ENCODE measurements around the gene DLG2.

The DLG2 gene

GRCh38 chr11:84383576-84383975, 1243.6 kb downstream of the DLG2 start:
- DNase-seq (ENCODE audit: extremely low read depth, low read depth) = no peak
- TF ChIP-seq, protein P1, sequence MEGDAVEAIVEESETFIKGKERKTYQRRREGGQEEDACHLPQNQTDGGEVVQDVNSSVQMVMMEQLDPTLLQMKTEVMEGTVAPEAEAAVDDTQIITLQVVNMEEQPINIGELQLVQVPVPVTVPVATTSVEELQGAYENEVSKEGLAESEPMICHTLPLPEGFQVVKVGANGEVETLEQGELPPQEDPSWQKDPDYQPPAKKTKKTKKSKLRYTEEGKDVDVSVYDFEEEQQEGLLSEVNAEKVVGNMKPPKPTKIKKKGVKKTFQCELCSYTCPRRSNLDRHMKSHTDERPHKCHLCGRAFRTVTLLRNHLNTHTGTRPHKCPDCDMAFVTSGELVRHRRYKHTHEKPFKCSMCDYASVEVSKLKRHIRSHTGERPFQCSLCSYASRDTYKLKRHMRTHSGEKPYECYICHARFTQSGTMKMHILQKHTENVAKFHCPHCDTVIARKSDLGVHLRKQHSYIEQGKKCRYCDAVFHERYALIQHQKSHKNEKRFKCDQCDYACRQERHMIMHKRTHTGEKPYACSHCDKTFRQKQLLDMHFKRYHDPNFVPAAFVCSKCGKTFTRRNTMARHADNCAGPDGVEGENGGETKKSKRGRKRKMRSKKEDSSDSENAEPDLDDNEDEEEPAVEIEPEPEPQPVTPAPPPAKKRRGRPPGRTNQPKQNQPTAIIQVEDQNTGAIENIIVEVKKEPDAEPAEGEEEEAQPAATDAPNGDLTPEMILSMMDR (IDR thresholded peaks at IDR 0.05; ENCODE audit: low read depth, low read length) = no peak

- TF ChIP-seq, protein P1 (IDR thresholded peaks at IDR 0.05; ENCODE audit: low read depth, low read length) = no peak
- DNase-seq (ENCODE audit: extremely low read depth, low read depth) = no peak
Observed at GRCh38 chr11:84381666-84382065, 1245.5 kb downstream of the DLG2 start.

DNA sequence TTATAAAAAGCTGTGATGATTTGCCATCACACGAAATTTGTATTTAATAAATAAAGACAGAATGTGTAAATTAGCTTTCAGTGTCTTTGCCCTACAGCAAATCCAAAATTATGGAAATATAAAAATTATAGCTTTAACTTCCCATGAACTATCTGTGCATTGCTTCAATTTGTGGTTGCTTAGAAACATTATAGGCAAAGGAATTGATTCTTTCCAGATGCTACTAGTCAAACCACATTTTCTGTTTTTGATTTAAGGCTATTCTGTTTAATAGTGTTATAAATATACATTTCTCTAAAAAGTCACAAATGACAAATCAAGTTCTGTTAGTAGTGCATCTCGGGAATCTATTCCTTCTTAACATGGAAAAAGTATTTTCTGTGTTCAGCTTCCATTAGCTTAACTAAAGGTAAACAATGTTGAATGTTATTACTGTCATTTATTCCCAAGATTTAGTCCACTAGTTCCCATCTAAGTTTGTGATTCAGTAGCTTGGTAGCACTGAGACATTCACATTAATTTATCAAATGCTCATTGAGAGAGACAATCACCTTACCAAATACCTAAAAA, 1254.7 kb downstream of the DLG2 start:
- TF ChIP-seq, protein P1 (IDR thresholded peaks at IDR 0.05; ENCODE audit: low read depth, low read length) = no peak
- no peak for DNase-seq (ENCODE audit: extremely low read depth, low read depth)

DNA sequence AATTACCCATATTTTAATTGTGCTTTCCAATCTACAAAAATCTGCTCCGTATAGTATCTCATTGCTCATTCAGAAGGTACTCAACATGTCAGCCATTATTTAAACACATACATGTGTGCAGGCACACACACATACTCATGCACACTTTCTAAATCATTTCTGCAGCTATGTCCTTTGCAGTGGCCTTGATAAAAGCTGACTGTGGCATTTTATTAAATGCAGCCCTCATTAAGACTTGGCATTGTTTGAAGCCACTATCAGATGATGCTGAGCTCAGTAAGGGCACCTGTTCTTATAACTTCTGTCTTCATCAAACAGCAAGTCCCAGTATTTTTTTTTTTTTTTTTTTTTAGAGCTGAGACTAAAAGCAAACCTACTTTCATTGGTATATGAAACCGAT, 1269.1 kb downstream of the DLG2 start:
- no peak for DNase-seq (ENCODE audit: extremely low read depth, low read depth)
- TF ChIP-seq, protein P1 (IDR thresholded peaks at IDR 0.05; ENCODE audit: low read depth, low read length) = no peak

DNA sequence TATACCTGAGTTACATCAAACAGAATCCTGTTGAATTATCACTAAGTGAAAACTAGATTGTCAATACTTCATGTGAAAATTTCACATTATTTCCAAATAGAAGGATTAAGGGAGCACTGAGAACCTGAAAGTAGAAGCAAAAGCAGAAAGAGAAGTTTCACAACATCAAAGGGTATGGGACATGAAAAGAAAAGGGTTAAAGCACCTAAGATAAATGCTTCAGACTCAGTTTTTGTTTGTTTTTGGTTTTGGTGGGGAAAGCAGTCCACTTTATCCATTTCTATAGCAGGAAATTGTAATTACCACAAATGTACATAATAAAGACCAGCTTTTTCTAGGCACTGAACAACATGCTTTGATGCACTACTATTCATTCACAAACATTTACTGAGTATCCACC, 1271.2 kb downstream of the DLG2 start:
- TF ChIP-seq, protein P1 (IDR thresholded peaks at IDR 0.05; ENCODE audit: low read depth, low read length) = no peak
- no peak for DNase-seq (ENCODE audit: extremely low read depth, low read depth)

- DNase-seq (ENCODE audit: extremely low read depth, low read depth) = no peak
- TF ChIP-seq, protein P1 (IDR thresholded peaks at IDR 0.05; ENCODE audit: low read depth, low read length) = no peak
Observed at GRCh38 chr11:84345597-84345996, 1281.5 kb downstream of the DLG2 start.

DNA sequence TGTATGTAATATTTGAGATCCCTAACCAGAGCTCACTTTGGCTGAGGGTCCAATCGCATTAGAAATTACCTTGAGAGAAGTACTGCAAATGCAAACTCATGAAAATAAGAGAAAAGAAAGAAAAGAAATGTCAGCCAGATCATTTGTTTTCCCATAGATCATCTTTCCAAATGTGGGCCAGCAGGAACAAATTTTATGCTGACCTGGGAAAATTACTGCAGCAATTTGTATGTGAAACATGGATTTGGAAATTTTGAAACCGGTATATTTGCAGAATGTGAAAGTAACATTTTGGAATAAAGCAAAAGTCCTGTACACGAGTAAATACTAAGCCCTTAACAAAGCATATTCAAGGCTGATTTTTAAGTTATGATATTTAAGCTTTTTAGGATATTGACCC, 1282.1 kb downstream of the DLG2 start:
- no peak for DNase-seq (ENCODE audit: extremely low read depth, low read depth)
- TF ChIP-seq, protein P1 (IDR thresholded peaks at IDR 0.05; ENCODE audit: low read depth, low read length) = no peak
